Activated T-cell treated with anti-CD3 and anti-CD28 coated beads, Interleukin-2, amount 50 U/mL, for 4 hours (primary cell): ENCODE measurements around the gene YJU2. TPM values are rescaled to one million over a fixed set of nuclear protein-coding genes. Genes with fewer than 3 reads are reported as not detected.
A peak's percentile ranks its signal among the peaks of the same experiment; 100 is the strongest.
"Not testable (repeated sequence)": the region's sequence is repeated elsewhere in the genome, so short reads cannot be mapped to it uniquely, and the experiment has no call there.

ENCODE experiments used
- ATAC-seq, 2 donors: fragments of 200-7000 bp; cut with Tn5 transposase; one replicate each; pipeline ENCODE4 v1.10.0; 2021
- DNase-seq: peaks from one replicate; pipeline ENCODE4 v3.0.0-alpha.2; 2020
- H3K27me3 Mint-ChIP-seq: one replicate; pipeline ENCODE4 v1.8.0; 2021; ENCODE audit warnings: low read depth, mixed read lengths
- H3K36me3 Mint-ChIP-seq: one replicate; pipeline ENCODE4 v1.8.0; 2022; ENCODE audit warnings: mixed read lengths; ENCODE audit not compliant: insufficient read depth
- H3K4me1 Mint-ChIP-seq: one replicate; pipeline ENCODE4 v1.8.0; 2021; ENCODE audit warnings: low read depth, mixed read lengths
- H3K4me3 Mint-ChIP-seq: one replicate; pipeline ENCODE4 v1.8.0; 2021; ENCODE audit warnings: mild to moderate bottlenecking, moderate library complexity, mixed read lengths
- H3K9me3 Mint-ChIP-seq: one replicate; pipeline ENCODE4 v1.8.0; 2021; ENCODE audit warnings: mixed read lengths
- total RNA-seq, 3 donors: library from RNA; stranded (reverse); gene quantifications; one replicate each; pipeline ENCODE4 v1.2.1, GENCODE V29; 2021

The YJU2 gene
- total RNA-seq, 3 donors from 2014 or later, result 59.7 to 60.7 (median 59.9) TPM

DNA sequence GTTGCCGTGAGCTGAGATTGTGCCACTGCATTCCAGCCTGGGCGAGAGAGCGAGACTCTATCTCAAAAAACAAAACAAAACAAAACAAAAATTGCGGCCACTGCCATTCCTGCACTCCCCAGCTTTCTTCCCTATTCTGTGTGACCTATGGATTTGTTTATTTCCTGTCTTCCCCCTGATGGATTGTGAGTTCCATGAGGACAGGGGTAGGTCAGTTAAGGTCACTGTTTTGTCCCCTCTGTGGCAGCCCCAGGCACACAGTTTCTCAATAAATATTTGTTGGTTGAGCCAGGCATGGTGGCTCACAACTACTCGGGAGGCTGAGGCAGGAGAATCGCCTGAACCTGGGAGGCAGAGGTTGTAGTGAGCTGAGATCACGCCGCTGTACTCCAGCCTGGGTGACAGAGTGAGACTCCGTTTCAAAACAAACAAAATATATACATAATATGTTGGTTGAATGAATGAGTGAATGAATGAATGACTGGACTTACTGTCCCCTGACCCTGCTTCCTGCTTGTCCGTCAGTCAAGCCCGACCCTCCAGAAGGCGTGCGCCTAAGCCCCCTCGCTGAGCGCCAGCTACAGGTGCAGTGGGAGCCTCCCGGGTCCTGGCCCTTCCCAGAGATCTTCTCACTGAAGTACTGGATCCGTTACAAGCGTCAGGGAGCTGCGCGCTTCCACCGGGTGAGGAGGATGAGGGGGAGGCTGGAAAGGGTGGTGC lies 12.6 kb upstream of the YJU2 start:
- Mint-ChIP-seq H3K4me3 (no peak overlapping the region), H3K36me3 (no peaks in the 10 kb centered on the region), H3K9me3 (no peaks in the 10 kb centered on the region), H3K27me3 (peaks cover 13% of the 10 kb centered on the region), H3K4me1 (peaks cover 6% of the 10 kb centered on the region)
- no peak for DNase-seq
- ATAC-seq, result no peak

DNA sequence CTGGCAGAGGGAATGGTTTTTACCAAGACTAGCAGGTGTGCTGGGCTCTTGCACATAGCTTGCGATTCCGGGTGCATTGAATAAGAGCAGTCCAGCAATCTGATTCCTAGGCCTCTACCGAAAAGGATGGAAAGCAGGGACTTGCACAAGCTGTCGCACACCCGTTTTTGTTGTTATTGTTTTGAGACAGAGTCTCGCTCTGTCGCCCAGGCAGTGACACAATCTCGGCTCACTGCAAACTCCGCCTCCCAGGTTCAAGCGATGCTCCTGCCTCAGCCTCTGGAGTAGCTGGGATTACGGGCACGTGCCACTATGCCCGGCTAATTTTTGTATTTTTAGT lies 12.0 kb upstream of the YJU2 start:
- Mint-ChIP-seq H3K27me3 (peaks cover 10% of the 10 kb centered on the region), H3K9me3 (no peaks in the 10 kb centered on the region), H3K36me3 (no peaks in the 10 kb centered on the region), H3K4me1 (peaks cover under 1% of the 10 kb centered on the region), H3K4me3 (no peak overlapping the region)
- DNase-seq (no peak), ATAC-seq (no peak)

DNA sequence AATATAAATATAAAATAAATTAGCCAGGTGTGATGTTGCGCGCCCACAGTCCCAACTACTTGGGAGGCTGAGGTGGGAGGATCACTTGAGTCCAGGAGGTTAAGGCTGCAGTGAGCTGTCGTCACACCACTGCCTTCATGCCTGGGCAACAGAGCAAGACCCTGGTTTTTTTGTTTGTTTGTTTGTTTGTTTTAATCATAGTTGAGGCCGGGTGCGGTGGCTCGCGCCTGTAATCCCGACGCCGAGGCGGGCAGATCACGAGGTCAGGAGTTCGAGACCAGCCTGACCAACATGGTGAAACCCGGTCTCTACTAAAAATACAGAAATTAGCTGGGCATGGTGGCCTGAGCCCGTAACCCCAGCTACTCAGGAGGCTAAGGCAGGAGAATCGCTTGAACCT lies 9.4 kb upstream of the YJU2 start:
- H3K4me3 Mint-ChIP-seq, H3K27me3 Mint-ChIP-seq, H3K4me1 Mint-ChIP-seq, H3K36me3 Mint-ChIP-seq, H3K9me3 Mint-ChIP-seq, DNase-seq, ATAC-seq: not testable (repeated sequence)

DNA sequence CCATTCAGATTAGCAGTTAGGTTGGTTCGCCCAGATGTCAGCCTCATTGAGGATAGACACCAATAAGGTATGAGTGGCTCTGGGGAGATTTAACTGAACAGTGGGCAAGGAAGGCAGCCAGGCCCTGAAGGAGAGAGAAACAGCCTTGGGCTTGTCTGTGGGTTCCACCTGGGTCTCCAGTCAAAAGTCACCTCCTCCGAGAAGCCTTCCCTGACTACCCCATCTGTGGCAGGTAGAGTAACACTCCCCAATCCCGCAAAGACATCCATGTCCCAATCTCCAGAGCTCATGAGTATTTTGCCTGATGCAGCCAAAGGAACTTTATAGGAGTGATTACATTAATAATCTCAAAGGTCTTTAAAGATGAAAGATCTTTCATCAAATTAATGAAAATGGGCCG lies 8.0 kb upstream of the YJU2 start:
- Mint-ChIP-seq H3K36me3 (no peaks in the 10 kb centered on the region), H3K4me1 (peaks cover 1% of the 10 kb centered on the region)
- no peak for ATAC-seq

DNA sequence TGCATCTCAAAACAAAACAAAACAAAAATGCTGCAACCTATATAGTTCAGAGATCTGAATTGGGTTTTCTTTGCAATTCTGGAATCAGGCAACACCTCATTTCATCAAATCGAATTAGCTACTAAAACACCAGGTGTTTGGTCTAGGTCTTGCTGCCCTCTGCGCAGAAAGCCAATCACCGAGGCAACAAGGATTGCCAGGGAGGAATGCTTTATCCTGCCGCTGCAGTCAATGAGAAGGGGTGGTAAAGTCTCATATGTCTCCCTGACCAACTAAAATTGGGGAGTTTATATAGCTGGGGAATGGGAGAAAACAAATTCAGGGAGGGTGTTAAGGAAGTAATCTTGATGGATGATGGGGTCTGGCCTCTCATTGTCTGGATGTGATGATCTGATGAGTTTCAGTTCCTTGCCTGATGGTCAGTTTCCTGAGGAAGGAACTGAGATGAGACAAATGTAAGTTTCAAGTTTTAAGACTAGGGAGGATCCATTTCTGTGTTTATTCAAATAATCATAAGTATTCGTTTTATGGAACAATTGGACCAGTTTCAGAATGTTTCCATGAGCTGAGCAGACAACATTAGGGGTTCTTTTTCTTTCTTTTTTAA lies 5.0 kb upstream of the YJU2 start:
- H3K27me3 Mint-ChIP-seq, result no peaks in the 10 kb centered on the region
- DNase-seq (no peak), ATAC-seq (no peak)
- peaks cover 6% of the 10 kb centered on the region for H3K9me3 Mint-ChIP-seq
- H3K36me3 Mint-ChIP-seq, result no peaks in the 10 kb centered on the region
- H3K4me1 Mint-ChIP-seq, result peaks cover 7% of the 10 kb centered on the region
- H3K4me3 Mint-ChIP-seq, result no peak overlapping the region

More for the DNA sequence above, 8.0 kb upstream of the YJU2 start:
- DNase-seq, result no peak
- Mint-ChIP-seq H3K9me3 (peaks cover 6% of the 10 kb centered on the region), H3K27me3 (no peaks in the 10 kb centered on the region), H3K4me3 (no peak overlapping the region)

DNA sequence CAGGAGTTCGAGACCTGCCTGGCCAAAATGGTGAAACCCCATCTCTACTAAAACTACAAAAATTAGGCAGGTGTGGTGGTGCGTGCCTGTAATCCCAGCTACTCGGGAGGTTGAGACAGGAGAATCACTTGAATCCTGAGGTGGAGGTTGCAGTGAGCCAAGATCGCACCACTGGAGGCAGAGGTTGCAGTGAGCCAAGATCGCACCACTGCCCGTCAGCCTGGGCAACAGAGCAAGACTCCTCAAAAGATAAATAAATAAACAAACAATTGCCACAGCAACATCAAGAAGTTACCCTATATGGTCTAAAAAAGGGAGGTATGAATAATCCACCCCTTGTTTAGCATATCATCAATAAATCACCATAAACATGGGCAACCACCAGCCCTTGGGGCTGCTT lies 942 bp upstream of the YJU2 start:
- not testable (repeated sequence) for H3K27me3 Mint-ChIP-seq, DNase-seq, ATAC-seq, H3K4me3 Mint-ChIP-seq, H3K9me3 Mint-ChIP-seq
- Mint-ChIP-seq H3K4me1 (peaks cover 20% of the 10 kb centered on the region), H3K36me3 (peaks cover 20% of the 10 kb centered on the region)

DNA sequence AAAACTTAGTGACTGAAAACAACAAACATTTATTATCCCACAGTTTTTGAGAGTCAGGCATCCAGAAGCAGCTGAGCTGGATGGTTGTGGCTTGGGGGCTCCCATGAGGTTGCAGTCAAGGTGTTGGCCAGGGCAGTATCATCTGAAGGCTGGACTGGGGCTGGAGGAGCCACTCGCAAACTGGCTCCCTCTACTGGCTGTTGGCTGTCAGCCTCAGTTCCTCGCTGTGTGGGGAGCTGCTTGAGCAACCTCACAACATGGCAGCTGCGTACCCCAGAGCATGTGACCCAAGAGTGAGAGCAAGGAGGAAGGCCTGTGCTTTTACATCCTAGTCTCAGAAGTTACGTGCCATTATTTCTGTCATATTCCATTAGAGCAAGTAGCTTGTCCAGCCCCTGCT lies 9.7 kb downstream of the YJU2 start:
- Mint-ChIP-seq H3K27me3 (no peaks in the 10 kb centered on the region), H3K4me1 (no peaks in the 10 kb centered on the region), H3K9me3 (no peaks in the 10 kb centered on the region), H3K4me3 (no peak overlapping the region), H3K36me3 (peaks cover 30% of the 10 kb centered on the region)
- peak in 1 of 2 donors; percentile 31 for ATAC-seq
- no peak for DNase-seq

DNA sequence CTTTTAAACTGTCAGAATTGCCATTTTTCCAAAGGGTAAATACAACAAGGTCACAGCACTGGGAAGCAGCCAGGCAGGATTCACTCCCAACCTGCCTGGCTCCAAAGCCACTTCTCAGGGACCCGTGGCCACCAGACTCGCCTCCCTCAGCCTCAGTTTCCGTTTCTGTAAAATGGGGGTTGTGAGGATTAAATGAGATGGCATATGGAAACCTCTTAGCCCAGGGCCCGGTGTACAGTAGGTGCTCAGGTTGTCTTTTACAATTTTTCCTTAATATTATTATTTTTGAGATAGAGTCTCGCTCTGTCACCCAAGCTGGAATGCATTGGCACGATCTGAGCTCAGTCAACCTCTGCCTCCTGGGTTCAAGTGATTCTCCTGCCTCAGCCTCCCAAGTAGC lies 10.1 kb downstream of the YJU2 start:
- Mint-ChIP-seq H3K36me3 (peaks cover 30% of the 10 kb centered on the region), H3K4me1 (no peaks in the 10 kb centered on the region), H3K27me3 (no peaks in the 10 kb centered on the region), H3K4me3 (no peak overlapping the region), H3K9me3 (no peaks in the 10 kb centered on the region)
- no peak for DNase-seq
- no peak for ATAC-seq

DNA sequence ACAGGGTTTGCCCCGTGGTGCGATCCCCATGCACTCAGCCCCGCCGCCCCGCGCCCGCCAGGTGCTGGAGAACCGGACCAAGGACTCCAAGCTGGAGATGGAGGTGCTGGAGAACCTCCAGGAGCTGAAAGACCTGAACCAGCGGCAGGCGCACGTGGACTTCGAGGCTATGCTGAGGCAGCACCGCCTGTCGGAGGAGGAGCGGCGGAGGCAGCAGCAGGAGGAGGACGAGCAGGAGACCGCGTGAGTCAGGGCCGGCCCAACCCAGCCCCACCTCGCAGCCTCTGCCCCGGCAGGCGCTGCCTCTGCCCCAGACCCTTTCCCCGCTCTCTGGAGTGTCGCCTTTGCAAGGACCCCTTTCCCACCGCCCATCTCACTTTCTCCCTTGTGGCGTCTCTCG lies 11.3 kb downstream of the YJU2 start:
- Mint-ChIP-seq H3K36me3 (peaks cover 30% of the 10 kb centered on the region), H3K4me1 (no peaks in the 10 kb centered on the region), H3K4me3 (no peak overlapping the region), H3K27me3 (no peaks in the 10 kb centered on the region), H3K9me3 (no peaks in the 10 kb centered on the region)
- ATAC-seq (no peak), DNase-seq (no peak)

DNA sequence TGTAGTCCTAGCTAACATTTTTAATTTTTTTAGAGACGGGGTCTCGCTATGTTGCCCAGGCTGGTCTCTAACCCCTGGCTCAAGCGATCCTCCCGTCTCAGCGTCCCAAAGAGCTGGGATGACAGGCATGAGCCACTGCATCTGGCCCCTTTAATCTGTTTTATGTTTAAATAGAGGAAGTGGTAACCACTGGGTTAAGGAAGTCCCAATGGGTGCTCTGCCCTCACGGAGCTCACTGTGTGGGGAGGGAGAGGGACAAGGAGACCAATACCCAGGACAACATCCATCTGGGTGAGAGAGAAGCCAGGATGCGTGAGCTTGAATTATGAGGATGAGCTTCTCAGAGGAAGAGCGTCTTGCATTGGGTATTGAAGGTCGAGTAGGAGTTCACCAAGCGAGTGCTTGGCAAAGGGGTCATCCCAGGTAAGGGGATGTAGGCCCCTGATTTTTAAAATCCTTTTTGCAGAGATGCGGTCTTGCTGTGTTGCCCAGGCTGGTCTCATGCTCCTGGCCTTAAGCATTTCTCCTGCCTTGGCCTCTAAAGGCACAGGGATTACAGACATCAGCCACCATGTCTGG lies 13.8 kb downstream of the YJU2 start:
- Mint-ChIP-seq H3K4me3 (no peak overlapping the region), H3K4me1 (peaks cover 14% of the 10 kb centered on the region), H3K27me3 (no peaks in the 10 kb centered on the region), H3K9me3 (no peaks in the 10 kb centered on the region), H3K36me3 (peaks cover 27% of the 10 kb centered on the region)
- ATAC-seq (no peak), DNase-seq (no peak)

DNA sequence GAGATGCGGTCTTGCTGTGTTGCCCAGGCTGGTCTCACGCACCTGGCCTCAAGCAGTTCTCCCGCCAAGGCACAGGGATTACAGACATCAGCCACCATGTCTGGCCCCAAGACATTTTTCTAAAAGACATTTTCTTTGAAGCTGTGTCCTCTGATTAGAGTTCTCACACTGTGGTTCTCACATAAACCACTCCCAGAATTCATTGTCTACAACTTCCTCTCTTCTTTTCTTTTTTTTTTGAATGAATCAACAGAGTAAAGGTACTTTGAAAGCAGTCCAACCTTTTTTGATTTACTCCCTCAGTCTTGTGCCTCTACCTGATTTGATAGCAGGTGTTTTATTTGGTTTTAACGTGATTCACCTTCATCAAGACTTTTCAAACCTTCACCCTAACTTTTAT lies 17.9 kb downstream of the YJU2 start:
- no peaks in the 10 kb centered on the region for H3K9me3 Mint-ChIP-seq
- DNase-seq (no peak), ATAC-seq (no peak)
- H3K27me3 Mint-ChIP-seq, result no peaks in the 10 kb centered on the region
- peaks cover 26% of the 10 kb centered on the region for H3K4me1 Mint-ChIP-seq
- peaks cover 32% of the 10 kb centered on the region for H3K36me3 Mint-ChIP-seq
- H3K4me3 Mint-ChIP-seq, result no peak overlapping the region

DNA sequence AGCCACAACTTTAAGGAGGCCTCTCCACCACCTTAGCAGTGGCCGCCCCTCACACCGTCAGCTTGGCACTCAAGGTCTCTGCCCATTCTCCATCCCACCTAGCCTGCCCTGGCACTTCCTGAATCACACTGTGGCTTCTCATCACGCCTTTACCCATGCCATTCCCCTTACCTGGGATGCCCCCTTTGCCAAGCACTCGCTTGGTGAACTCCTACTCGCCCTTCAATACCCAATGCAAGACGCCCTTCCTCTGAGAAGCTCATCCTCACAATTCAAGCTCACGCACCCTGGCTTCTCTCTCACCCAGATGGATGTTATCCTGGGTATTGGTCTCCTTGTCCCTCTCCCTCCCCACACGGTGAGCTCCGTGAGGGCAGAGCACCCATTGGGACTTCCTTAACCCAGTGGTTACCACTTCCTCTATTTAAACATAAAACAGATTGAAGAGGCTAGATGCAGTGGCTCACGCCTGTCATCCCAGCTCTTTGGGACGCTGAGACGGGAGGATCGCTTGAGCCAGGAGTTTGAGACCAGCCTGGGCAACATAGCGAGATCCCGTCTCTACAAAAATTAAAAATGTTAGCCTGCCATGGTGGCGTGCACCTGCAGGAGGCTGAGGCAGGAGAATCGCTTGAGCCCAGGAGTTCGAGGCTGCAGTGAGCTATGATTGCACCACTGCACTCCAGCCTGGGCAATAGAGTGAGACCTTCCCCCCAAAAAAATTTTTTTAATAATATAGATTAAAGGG lies 19.5 kb downstream of the YJU2 start:
- ATAC-seq, result no peak
- no peaks in the 10 kb centered on the region for H3K27me3 Mint-ChIP-seq

DNA sequence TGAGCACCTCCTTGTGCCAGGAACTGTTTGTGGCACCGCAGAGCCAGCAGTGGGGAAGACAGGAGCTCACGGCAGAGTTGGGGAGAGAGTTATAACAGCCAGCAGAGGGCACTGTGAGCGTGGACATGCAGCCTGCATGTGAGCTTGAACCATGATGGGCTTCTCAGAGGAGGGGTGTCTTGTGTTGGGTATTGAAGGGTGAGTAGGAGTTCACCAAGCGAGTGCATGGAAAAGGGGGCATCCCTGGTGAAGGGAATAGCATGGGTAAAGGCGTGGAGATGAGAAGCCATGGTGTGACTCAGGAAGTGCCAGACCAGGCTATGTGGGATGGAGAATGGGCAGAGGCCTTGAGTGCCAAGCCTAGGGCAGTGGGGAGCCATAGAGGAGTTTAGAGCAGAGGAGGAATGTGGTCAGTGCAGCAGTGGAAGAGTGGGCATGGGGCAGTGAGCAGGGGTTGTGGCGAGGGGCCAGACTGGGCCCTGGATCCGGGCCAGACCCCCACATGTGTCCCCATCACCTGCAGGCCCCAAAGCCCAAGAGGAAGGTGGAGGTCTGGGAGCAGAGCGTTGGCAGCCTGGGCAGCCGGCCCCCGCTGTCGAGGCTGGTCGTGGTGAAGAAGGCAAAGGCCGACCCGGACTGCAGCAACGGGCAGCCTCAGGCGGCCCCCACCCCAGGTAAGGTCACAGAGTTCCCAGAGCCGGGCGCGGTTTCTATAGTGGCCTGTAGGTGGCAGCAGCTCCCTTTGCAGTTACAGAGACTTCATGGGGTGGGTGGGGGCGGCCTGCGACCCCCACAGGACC lies 20.4 kb downstream of the YJU2 start:
- Mint-ChIP-seq H3K4me1 (peaks cover 26% of the 10 kb centered on the region), H3K9me3 (no peaks in the 10 kb centered on the region), H3K27me3 (no peaks in the 10 kb centered on the region), H3K36me3 (peaks cover 37% of the 10 kb centered on the region), H3K4me3 (peak overlapping the region; percentile 13)
- DNase-seq (peak; percentile 64), ATAC-seq (peak; percentile 65 to 76)

More for the DNA sequence above, 19.5 kb downstream of the YJU2 start:
- Mint-ChIP-seq H3K9me3 (no peaks in the 10 kb centered on the region), H3K36me3 (peaks cover 31% of the 10 kb centered on the region), H3K4me1 (peaks cover 26% of the 10 kb centered on the region), H3K4me3 (no peak overlapping the region)
- no peak for DNase-seq
